RKO (cell line): Measurements from ENCODE around the gene CTNNA3.

Experiments used
- DNase-seq: peaks from one replicate; pipeline ENCODE4 v3.0.0-alpha.2; 2016; ENCODE audit warnings: low spot score

The CTNNA3 gene

GRCh38 chr10:65911151-65911835, 1784.7 kb downstream of the CTNNA3 start:
- no peak for DNase-seq

- DNase-seq, result no peak
Observed at GRCh38 chr10:65910209-65910608, 1785.8 kb downstream of the CTNNA3 start.

- DNase-seq, result no peak
Observed at GRCh38 chr10:65907199-65907712, 1788.7 kb downstream of the CTNNA3 start.

GRCh38 chr10:65903620-65904019, 1792.4 kb downstream of the CTNNA3 start:
- no peak for DNase-seq

- no peak for DNase-seq
Observed at GRCh38 chr10:65900271-65900670, 1795.7 kb downstream of the CTNNA3 start.

- no peak for DNase-seq
Observed at GRCh38 chr10:65898055-65898454, 1797.9 kb downstream of the CTNNA3 start.

GRCh38 chr10:65894961-65895360, 1801.0 kb downstream of the CTNNA3 start:
- DNase-seq, result no peak

GRCh38 chr10:65894379-65894778, 1801.6 kb downstream of the CTNNA3 start:
- no peak for DNase-seq

GRCh38 chr10:65893676-65894075, 1802.3 kb downstream of the CTNNA3 start:
- DNase-seq, result no peak

GRCh38 chr10:65892284-65892683, 1803.7 kb downstream of the CTNNA3 start:
- DNase-seq, result no peak

GRCh38 chr10:65891073-65891981, 1804.7 kb downstream of the CTNNA3 start:
- no peak for DNase-seq

GRCh38 chr10:65864529-65864928, 1831.5 kb downstream of the CTNNA3 start:
- DNase-seq, result no peak

- no peak for DNase-seq
Observed at GRCh38 chr10:65864036-65864435, 1832.0 kb downstream of the CTNNA3 start.
